Measurements from ENCODE around the gene FAM47E.

The FAM47E gene

GRCh38 chr4:76265631-76266218, 14.2 kb downstream of the FAM47E start:
- no peak for TF ChIP-seq CTCF (IDR thresholded peaks at IDR 0.05; ENCODE audit: insufficient read depth, low read depth, low read length, missing control alignments)
- H3K4me3 ChIP-seq (ENCODE audit: low read length), result no peak overlapping the region
- DNase-seq (ENCODE audit: low read depth), result no peak

- no peak for DNase-seq (ENCODE audit: low read depth)
- TF ChIP-seq CTCF (IDR thresholded peaks at IDR 0.05; ENCODE audit: insufficient read depth, low read depth, low read length, missing control alignments), result no peak
- no peak overlapping the region for H3K4me3 ChIP-seq (ENCODE audit: low read length)
Measured at GRCh38 chr4:76266627-76267026, 15.1 kb downstream of the FAM47E start.

GRCh38 chr4:76267811-76268210, 16.3 kb downstream of the FAM47E start:
- no peak for DNase-seq (ENCODE audit: low read depth)
- TF ChIP-seq CTCF (IDR thresholded peaks at IDR 0.05; ENCODE audit: insufficient read depth, low read depth, low read length, missing control alignments), result no peak
- H3K4me3 ChIP-seq (ENCODE audit: low read length), result no peak overlapping the region

- TF ChIP-seq CTCF (IDR thresholded peaks at IDR 0.05; ENCODE audit: insufficient read depth, low read depth, low read length, missing control alignments), result no peak
- H3K4me3 ChIP-seq (ENCODE audit: low read length), result no peak overlapping the region
- no peak for DNase-seq (ENCODE audit: low read depth)
Measured at GRCh38 chr4:76270244-76271175, 19.0 kb downstream of the FAM47E start.

GRCh38 chr4:76271248-76271647, 19.7 kb downstream of the FAM47E start:
- no peak for DNase-seq (ENCODE audit: low read depth)
- no peak overlapping the region for H3K4me3 ChIP-seq (ENCODE audit: low read length)
- no peak for TF ChIP-seq CTCF (IDR thresholded peaks at IDR 0.05; ENCODE audit: insufficient read depth, low read depth, low read length, missing control alignments)

GRCh38 chr4:76272073-76272472, 20.6 kb downstream of the FAM47E start:
- TF ChIP-seq CTCF (IDR thresholded peaks at IDR 0.05; ENCODE audit: insufficient read depth, low read depth, low read length, missing control alignments), result no peak
- no peak overlapping the region for H3K4me3 ChIP-seq (ENCODE audit: low read length)
- DNase-seq (ENCODE audit: low read depth), result no peak

Data from epithelial cell of esophagus (primary cell).